Activated T-cell treated with anti-CD3 and anti-CD28 coated beads, Interleukin-2, amount 50 U/mL, for 4 hours (primary cell): ENCODE results near the gene CPEB1. TPM values are rescaled to one million over a fixed set of nuclear protein-coding genes. Genes with fewer than 3 reads are reported as not detected.

ENCODE experiments used
- ATAC-seq, 2 donors: fragments of 200-7000 bp; cut with Tn5 transposase; one replicate each; pipeline ENCODE4 v1.10.0; 2021
- DNase-seq: peaks from one replicate; pipeline ENCODE4 v3.0.0-alpha.2; 2020
- H3K27me3 Mint-ChIP-seq: one replicate; pipeline ENCODE4 v1.8.0; 2021; ENCODE audit warnings: low read depth, mixed read lengths
- H3K36me3 Mint-ChIP-seq: one replicate; pipeline ENCODE4 v1.8.0; 2022; ENCODE audit warnings: mixed read lengths; ENCODE audit not compliant: insufficient read depth
- H3K4me1 Mint-ChIP-seq: one replicate; pipeline ENCODE4 v1.8.0; 2021; ENCODE audit warnings: low read depth, mixed read lengths
- H3K4me3 Mint-ChIP-seq: one replicate; pipeline ENCODE4 v1.8.0; 2021; ENCODE audit warnings: mild to moderate bottlenecking, moderate library complexity, mixed read lengths
- H3K9me3 Mint-ChIP-seq: one replicate; pipeline ENCODE4 v1.8.0; 2021; ENCODE audit warnings: mixed read lengths
- total RNA-seq, 3 donors: library from RNA; stranded (reverse); gene quantifications; one replicate each; pipeline ENCODE4 v1.2.1, GENCODE V29; 2021

CPEB1 gene
- total RNA-seq, 3 donors from 2014 or later: 0.52 to 1.7 (median 1.2) TPM

GRCh38 chr15:82642656-82643055, 4.5 kb downstream of the CPEB1 start:
- no peaks in the 10 kb centered on the region for H3K36me3 Mint-ChIP-seq
- DNase-seq (no peak), ATAC-seq (no peak)
- peaks cover 5% of the 10 kb centered on the region for H3K4me1 Mint-ChIP-seq
- H3K9me3 Mint-ChIP-seq: no peaks in the 10 kb centered on the region
- H3K27me3 Mint-ChIP-seq: peaks cover 66% of the 10 kb centered on the region
- no peak overlapping the region for H3K4me3 Mint-ChIP-seq

GRCh38 chr15:82641129-82641798, 5.9 kb downstream of the CPEB1 start:
- ATAC-seq: no peak
- H3K27me3 Mint-ChIP-seq: peaks cover 69% of the 10 kb centered on the region
- DNase-seq: no peak
- H3K9me3 Mint-ChIP-seq: no peaks in the 10 kb centered on the region
- H3K36me3 Mint-ChIP-seq: no peaks in the 10 kb centered on the region
- H3K4me3 Mint-ChIP-seq: no peak overlapping the region
- peaks cover 3% of the 10 kb centered on the region for H3K4me1 Mint-ChIP-seq

GRCh38 chr15:82640672-82641071, 6.5 kb downstream of the CPEB1 start:
- H3K9me3 Mint-ChIP-seq: no peaks in the 10 kb centered on the region
- H3K36me3 Mint-ChIP-seq: no peaks in the 10 kb centered on the region
- no peaks in the 10 kb centered on the region for H3K4me1 Mint-ChIP-seq
- ATAC-seq (no peak), DNase-seq (no peak)
- H3K27me3 Mint-ChIP-seq: peaks cover 68% of the 10 kb centered on the region
- H3K4me3 Mint-ChIP-seq: no peak overlapping the region

GRCh38 chr15:82635798-82636197, 11.4 kb downstream of the CPEB1 start:
- no peaks in the 10 kb centered on the region for H3K4me1 Mint-ChIP-seq
- DNase-seq (no peak), ATAC-seq (no peak)
- H3K9me3 Mint-ChIP-seq: no peaks in the 10 kb centered on the region
- H3K4me3 Mint-ChIP-seq: no peak overlapping the region
- H3K36me3 Mint-ChIP-seq: no peaks in the 10 kb centered on the region
- peaks cover 26% of the 10 kb centered on the region for H3K27me3 Mint-ChIP-seq

- Mint-ChIP-seq H3K27me3 (peaks cover 4% of the 10 kb centered on the region), H3K4me1 (no peaks in the 10 kb centered on the region), H3K36me3 (no peaks in the 10 kb centered on the region), H3K4me3 (no peak overlapping the region), H3K9me3 (no peaks in the 10 kb centered on the region)
- ATAC-seq (no peak), DNase-seq (no peak)
Measured at GRCh38 chr15:82630033-82630432, 17.1 kb downstream of the CPEB1 start.

- Mint-ChIP-seq H3K9me3 (no peaks in the 10 kb centered on the region), H3K4me3 (no peak overlapping the region), H3K27me3 (peaks cover 9% of the 10 kb centered on the region), H3K36me3 (no peaks in the 10 kb centered on the region), H3K4me1 (no peaks in the 10 kb centered on the region)
- DNase-seq (no peak), ATAC-seq (no peak)
Measured at GRCh38 chr15:82625136-82625535, 22.0 kb downstream of the CPEB1 start.

- DNase-seq (no peak), ATAC-seq (no peak)
- Mint-ChIP-seq H3K4me1 (no peaks in the 10 kb centered on the region), H3K27me3 (peaks cover 9% of the 10 kb centered on the region), H3K9me3 (no peaks in the 10 kb centered on the region), H3K4me3 (no peak overlapping the region), H3K36me3 (no peaks in the 10 kb centered on the region)
Measured at GRCh38 chr15:82624438-82624837, 22.7 kb downstream of the CPEB1 start.

- DNase-seq (no peak), ATAC-seq (no peak)
- H3K36me3 Mint-ChIP-seq: no peaks in the 10 kb centered on the region
- H3K9me3 Mint-ChIP-seq: no peaks in the 10 kb centered on the region
- no peaks in the 10 kb centered on the region for H3K4me1 Mint-ChIP-seq
- peaks cover 9% of the 10 kb centered on the region for H3K27me3 Mint-ChIP-seq
- H3K4me3 Mint-ChIP-seq: no peak overlapping the region
Measured at GRCh38 chr15:82624008-82624407, 23.2 kb downstream of the CPEB1 start.

GRCh38 chr15:82621970-82622369, 25.2 kb downstream of the CPEB1 start:
- H3K27me3 Mint-ChIP-seq: peaks cover 11% of the 10 kb centered on the region

GRCh38 chr15:82613747-82614146, 33.4 kb downstream of the CPEB1 start:
- Mint-ChIP-seq H3K36me3 (no peaks in the 10 kb centered on the region), H3K4me3 (no peak overlapping the region), H3K27me3 (peaks cover 15% of the 10 kb centered on the region), H3K9me3 (no peaks in the 10 kb centered on the region), H3K4me1 (no peaks in the 10 kb centered on the region)
- ATAC-seq (no peak), DNase-seq (no peak)

More at GRCh38 chr15:82621970-82622369, 25.2 kb downstream of the CPEB1 start:
- ATAC-seq (no peak), DNase-seq (no peak)
- no peaks in the 10 kb centered on the region for H3K4me1 Mint-ChIP-seq
- no peaks in the 10 kb centered on the region for H3K9me3 Mint-ChIP-seq
- H3K4me3 Mint-ChIP-seq: no peak overlapping the region
- no peaks in the 10 kb centered on the region for H3K36me3 Mint-ChIP-seq

GRCh38 chr15:82611348-82611747, 35.8 kb downstream of the CPEB1 start:
- H3K4me3 Mint-ChIP-seq: no peak overlapping the region
- no peak for ATAC-seq
- H3K4me1 Mint-ChIP-seq: no peaks in the 10 kb centered on the region
- H3K27me3 Mint-ChIP-seq: peaks cover 13% of the 10 kb centered on the region
- no peaks in the 10 kb centered on the region for H3K9me3 Mint-ChIP-seq
- DNase-seq: no peak
- no peaks in the 10 kb centered on the region for H3K36me3 Mint-ChIP-seq

- H3K4me1 Mint-ChIP-seq: no peaks in the 10 kb centered on the region
- H3K9me3 Mint-ChIP-seq: no peaks in the 10 kb centered on the region
- ATAC-seq (no peak), DNase-seq (no peak)
- H3K4me3 Mint-ChIP-seq: no peak overlapping the region
- no peaks in the 10 kb centered on the region for H3K36me3 Mint-ChIP-seq
- H3K27me3 Mint-ChIP-seq: peaks cover 24% of the 10 kb centered on the region
Measured at GRCh38 chr15:82602195-82602594, 45.0 kb downstream of the CPEB1 start.

- no peaks in the 10 kb centered on the region for H3K4me1 Mint-ChIP-seq
- H3K4me3 Mint-ChIP-seq: no peak overlapping the region
- peaks cover 31% of the 10 kb centered on the region for H3K27me3 Mint-ChIP-seq
- DNase-seq: no peak
- no peaks in the 10 kb centered on the region for H3K9me3 Mint-ChIP-seq
- H3K36me3 Mint-ChIP-seq: no peaks in the 10 kb centered on the region
- no peak for ATAC-seq
Measured at GRCh38 chr15:82599862-82600261, 47.3 kb downstream of the CPEB1 start.

GRCh38 chr15:82597815-82598214, 49.3 kb downstream of the CPEB1 start:
- Mint-ChIP-seq H3K9me3 (no peaks in the 10 kb centered on the region), H3K4me1 (no peaks in the 10 kb centered on the region), H3K36me3 (no peaks in the 10 kb centered on the region), H3K27me3 (peaks cover 35% of the 10 kb centered on the region), H3K4me3 (no peak overlapping the region)
- DNase-seq: no peak
- ATAC-seq: no peak

- ATAC-seq (no peak), DNase-seq (no peak)
- H3K4me3 Mint-ChIP-seq: no peak overlapping the region
- H3K4me1 Mint-ChIP-seq: no peaks in the 10 kb centered on the region
- no peaks in the 10 kb centered on the region for H3K9me3 Mint-ChIP-seq
- H3K27me3 Mint-ChIP-seq: peaks cover 38% of the 10 kb centered on the region
- no peaks in the 10 kb centered on the region for H3K36me3 Mint-ChIP-seq
Measured at GRCh38 chr15:82595766-82596165, 51.4 kb downstream of the CPEB1 start.
